GM19193 (cell line): ENCODE results near the gene ARID5B.

Experiments
- POLR2A ChIP-seq: IDR thresholded peaks from 4 replicates; pipeline ENCODE4 v1.6.1; 2011; ENCODE audit not compliant: insufficient read depth, insufficient read length; ENCODE audit errors: extremely low read depth

Gene ARID5B

DNA sequence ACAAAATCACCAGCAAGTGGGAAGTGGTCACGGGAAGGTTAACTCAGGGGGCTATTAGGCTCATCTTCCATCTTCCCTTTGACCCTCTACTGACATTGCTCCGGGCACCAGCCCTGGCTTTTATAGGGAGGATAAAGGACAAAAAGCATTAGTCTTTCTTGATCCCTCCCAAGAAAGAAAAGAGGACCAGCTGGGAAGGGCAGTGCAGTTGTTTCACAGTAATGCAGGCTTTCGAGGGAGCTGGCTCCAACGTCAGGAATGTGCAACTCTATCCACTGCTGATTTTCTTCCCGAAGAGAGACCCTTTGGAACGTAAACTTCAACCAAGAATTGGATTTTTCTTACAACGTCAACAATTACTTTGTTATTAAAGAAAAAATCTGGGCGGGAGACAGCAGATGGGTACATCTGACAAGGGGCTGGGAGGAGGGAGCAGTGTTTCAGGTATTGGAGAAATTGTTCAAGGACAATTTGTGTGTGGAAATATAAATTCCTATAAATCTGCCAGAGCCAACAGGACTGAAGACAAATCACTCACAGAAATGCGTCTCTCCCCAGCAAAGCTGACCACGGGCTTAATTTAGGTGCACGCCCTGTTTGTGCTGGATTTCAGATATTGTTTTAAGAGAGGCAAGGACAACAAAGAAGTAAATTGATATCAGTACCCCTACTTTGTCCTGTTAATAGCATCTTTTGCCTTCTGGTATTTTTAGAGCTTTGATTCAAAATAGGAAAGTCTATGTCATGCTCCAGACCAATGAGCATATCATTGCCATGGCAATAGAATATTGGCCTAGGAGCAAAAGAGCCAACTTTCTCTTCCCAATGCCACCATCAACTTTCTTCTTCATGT lies 23.4 kb upstream of the ARID5B start:
- no peak for TF ChIP-seq POLR2A

DNA sequence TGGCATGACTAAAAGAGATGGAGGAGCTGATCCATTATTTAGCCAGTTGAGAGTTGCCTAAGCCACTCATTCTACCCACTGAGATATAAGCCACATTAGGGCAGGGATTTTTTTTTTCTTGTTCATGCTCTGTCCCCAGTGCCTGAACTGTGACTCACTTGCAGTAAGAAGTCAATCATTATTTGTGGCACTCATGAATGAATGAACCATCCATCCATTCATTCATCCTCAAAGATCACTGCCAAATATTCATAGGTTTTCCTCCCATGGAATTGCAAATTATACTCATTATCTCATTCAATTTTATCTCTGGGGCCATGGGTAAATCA lies 22.8 kb upstream of the ARID5B start:
- no peak for TF ChIP-seq POLR2A

DNA sequence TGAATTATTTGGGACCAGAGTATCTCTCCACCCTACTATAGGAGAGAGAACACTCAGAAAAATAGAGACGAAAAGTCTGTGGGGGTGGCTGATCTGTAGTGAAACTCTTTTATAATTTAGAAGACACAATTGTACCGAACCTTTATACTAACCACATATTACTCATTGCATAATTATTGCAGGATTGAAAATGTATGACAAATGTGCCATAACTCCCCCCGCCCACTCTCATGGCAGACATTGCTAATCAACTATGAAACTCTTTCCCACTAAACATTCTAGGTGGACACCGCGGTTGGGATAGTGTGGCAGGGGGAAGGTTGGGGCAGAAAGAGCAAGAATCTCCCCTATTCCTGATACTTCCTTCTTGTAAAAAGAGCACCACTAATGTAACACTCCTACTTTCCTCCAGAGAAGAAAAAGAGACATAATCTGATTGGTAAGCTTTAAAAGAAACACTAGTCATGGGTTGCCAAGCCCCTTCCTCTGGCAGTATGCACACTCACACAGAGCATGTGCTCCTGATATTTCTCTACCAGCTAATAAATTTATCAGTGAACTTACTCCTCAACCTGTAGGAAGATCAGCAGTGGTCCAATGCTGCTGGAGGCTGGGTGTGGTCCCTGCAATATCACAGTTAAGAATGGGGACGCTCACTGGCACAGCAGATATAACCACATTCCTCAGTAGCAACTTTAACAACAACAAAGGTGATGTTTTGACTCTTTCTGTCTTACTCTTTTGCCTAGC lies 18.7 kb upstream of the ARID5B start:
- no peak for TF ChIP-seq POLR2A

DNA sequence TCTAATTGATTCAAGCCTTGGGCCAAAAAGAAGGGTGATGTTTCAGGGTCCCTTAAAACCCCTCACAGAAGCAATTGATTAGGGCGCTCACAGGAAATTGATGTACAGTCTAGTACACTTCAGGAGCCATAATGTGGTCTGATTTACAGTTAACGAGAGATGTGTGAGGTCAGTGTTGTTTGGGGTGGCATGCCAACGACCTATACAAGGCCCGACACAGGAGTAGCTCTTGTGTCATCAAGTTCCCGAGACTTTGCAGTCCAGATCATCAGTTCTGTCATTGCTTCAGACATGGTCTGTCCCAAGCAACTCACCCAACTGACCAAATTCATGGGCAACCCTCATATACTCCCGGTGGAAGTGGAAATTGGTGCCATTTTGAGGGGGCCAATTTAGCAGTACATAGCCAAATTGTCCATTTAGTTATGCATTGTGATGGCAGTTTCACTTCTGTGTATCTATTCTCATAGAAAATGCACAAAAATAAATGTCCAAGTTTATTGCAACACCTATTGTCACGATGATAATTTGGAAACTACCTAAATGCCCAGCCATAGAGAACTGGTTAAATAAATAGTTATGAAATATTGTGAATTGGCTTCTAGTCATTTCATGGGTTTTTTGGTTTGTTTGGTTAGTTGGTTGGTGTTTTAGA lies 18.0 kb upstream of the ARID5B start:
- TF ChIP-seq POLR2A, result no peak

DNA sequence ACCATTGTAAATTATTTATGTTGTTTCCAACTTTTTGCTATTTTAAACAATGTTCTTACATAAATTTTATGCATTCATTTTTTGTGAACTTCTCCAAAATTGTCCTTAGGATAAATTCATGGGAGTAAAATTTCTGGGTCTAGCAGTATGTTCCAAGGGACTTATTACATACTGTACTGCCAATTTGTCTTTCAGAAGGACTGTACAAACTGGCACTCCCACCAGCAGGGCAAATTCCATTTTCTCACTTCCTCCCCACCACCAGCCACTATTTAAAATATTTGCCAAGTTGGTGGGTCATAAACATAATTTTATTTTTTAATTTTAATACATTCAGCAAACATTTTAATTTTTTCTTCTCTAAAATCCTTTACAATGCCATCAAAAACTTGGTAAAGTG lies 13.7 kb upstream of the ARID5B start:
- TF ChIP-seq POLR2A, result no peak

DNA sequence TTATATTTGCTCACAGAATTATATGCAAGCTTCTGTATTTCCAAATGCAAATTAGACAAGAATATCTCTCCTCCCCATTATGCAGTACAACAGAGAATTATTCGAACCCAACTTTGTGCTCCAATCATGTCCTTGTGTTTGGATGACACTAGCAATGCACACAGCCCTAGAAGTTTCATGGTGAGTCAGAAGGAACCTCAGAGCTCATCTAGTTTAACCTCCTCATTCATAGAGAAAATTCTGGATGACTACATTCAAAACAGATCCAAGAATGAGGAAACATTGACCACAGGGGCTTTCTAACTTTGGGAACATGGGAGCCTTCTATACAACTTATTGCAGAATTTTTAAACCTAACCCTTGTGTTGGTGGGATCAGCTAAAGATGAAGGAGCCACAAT lies 12.8 kb upstream of the ARID5B start:
- TF ChIP-seq POLR2A, result no peak

DNA sequence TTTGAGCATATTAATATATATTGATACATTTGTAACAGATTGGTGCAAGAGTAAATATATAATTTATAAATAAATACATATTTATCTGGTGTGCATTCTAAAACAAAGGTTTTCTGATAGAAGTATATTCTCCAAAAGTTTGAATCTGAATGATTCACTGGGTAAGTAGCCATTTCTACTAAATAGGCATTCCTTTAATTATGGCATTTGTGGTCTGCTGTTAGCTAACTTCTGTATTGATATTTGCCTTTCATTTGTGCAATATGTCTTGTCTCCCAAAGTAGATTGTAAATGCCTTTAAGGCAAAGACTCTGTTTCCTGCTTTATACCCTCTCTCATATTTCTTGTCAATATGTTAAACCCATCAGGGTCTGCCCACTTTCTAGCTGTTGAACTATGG lies 11.1 kb upstream of the ARID5B start:
- no peak for TF ChIP-seq POLR2A

DNA sequence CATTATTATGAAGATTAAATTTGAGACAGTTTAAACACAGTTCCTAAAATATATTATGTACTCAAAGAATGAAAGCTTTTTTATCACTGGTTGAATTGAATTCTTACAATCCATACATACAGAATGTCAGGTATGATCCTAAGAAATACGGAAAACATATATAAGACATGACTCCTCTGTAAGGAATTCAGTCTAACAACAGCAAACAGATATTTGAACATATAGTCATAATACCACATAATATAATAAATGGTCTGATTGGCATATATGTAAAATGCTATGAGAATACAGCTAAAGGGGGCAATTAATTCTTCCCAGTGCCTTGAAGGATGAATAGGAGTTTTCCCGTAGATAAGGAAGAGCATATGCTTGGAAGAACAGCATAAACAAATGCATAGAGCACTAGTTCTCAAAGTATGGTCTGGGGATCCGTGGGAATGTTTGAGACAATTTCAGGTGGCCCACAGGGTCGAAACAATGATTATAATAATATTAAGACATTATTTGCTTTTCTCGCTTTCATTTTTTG lies 10.6 kb upstream of the ARID5B start:
- TF ChIP-seq POLR2A, result no peak

DNA sequence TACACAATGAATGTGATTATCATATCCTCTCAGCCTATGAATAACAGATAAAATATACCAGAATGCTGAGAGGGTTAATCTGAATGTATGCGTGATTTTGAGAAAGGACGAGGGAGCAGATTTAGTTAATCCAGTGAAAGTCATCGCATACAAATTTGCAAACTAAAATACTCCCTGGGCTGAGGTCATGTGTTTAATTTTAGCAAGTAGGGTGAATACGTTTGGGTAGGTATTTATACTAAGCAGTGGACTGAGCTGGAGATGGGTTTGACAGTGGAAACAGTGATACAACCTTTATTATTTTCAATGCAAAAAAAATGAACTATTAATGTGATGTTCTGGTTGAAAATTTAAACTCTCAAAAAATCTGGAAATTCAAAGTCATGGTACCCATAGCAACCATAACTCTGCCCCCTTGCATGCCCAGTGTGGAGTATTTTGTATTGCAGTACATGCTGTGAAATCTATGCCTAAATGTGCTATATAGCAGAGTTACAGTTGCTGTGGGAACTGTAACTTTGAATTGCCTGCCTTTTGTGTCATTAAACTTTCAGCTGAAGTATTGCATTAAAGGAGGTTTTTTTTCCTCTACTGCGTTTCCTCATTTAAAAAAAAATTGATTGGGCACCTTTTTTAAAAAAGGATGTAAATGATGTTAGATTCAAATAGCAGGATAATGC lies 9.5 kb upstream of the ARID5B start:
- no peak for TF ChIP-seq POLR2A

DNA sequence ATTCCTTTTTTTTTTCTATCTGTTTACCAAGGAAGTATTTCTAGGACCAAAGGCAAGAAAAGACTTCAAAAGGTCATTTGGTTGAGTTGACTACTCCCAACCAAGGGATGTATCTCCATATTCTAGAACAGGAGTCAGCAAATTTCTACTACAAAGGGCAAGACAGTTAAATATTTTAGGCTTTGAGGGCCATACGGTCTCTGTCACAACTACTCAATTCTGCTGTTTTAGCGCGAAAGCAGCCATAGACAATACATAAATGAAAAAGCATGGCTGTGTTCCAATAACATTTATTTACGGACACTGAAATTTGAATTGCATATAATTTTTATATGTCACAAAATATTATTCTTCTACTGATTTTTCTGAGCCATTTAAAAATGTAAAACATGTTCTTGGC lies 8.5 kb upstream of the ARID5B start:
- no peak for TF ChIP-seq POLR2A

DNA sequence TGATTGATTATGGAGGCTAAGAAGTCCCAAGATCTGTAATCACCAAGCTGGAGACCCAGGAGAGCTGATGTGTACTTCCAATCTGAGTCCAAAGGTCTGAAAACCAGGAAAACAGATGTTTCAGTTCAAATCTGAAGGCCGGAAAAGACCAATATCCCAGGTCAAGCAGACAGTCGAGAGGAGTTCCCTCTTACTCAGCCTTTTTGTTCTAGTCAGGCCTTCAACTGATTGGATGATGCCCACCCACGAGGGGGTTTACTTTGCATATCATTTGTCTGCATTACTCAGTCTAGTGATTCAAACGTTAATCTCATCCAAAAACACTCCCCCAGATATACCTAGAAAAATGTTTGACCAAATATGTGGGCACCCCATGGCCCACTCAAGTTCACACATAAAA lies 7.4 kb upstream of the ARID5B start:
- no peak for TF ChIP-seq POLR2A

DNA sequence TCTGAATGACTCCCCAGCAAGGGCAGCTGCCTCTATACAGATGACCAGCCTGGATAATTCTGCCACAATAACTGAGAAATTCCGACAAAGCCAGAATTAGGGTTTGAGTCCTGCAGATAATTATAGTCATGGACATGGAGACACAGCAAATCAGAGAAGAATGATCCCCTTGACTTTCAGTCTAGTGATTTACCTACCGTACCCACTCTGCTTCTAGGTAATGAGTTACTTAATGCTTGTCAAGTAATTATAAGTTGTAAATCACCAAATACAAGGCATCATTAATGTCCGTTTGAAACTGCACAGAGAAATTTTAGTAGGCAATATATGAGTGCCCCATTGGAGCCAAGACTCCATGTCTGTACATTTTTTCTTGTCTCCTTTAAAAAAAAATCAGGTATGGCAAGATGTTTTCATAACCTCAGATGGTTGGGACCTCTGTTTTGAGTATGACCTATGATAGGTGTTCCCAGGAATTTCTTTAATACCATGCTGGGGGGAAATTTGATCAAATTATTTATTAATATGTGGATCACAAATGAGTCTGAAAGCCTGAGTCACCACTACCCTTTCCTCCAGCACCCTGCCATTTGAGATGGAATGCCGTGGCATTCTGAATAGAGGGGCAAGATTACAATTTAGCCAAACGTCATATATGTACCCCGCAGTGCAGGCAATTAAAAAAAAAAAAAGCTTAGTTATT lies 5.5 kb upstream of the ARID5B start:
- TF ChIP-seq POLR2A, result no peak

DNA sequence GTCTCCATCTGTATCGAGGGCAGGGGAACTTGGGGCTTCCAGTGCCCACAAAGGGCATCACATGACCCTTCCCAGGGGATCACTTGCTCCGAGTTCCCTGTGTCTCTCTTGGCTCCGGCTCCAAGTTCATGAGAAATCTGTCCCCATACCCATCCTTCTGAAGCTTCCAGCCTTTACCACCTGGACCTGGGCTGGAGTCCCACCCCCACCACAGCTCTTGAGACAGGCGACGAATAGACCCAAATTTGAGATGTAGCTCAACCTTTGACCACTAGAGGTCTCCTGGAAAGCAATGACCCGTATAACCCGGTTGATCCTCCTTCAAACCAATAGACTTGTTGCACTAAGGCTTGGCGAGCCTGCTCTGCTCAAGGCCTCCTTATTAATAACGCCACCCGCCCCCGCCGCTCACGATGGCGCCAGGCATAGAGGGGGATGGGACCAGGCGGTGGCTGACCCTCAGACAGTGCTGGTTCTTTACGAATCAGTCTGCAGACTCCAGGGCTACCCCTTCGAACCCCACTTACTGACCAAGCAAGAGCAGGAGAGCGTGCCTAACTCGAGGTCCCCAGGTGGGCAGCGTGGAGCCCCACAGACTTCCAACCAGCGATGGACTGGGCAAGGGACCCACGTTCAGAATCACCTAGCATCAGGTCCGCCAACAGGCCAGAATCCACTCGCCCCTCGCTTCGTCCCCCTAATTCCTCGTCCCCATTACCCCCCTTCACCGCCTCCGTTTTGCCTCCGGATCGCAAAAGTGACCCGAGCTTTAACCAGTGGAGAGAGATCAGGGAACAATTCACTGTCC lies 4.4 kb upstream of the ARID5B start:
- TF ChIP-seq POLR2A, result peak; percentile 43

DNA sequence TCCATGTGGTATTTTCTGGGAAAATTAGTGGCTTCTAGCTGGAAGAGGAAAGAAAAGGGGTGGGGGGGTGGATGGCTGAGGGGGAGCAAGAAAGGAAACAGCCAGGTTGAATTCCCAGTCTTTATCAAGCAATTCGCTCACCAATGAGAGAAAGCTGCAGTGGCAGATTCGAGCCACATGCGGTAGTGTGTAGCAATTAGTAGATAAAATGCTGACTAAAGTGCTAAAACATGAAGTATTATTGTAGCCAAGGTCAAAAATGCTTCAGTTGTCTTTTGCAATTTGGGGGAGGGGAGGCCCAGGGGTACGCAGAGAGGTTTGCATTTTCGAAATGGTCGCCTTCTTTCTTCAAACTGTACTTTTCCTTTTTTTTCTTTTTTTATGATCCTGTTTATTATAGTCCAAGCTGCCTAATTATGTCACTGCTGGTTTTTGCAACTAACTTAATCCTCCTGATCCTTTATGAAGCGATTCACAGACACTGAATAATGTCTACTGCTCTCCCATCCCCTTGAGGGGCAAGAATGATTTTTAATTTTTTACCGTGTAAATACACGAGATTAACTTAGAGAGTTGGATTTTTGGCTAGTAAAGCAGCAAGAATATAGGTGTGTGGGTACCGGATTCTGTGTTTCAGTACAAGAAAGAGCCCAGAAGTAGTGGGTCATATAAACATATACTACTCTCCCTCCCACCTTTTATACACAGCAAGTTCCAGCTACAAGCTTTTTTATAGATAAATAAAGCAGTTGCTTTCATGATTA lies 3.6 kb upstream of the ARID5B start:
- TF ChIP-seq POLR2A, result no peak

DNA sequence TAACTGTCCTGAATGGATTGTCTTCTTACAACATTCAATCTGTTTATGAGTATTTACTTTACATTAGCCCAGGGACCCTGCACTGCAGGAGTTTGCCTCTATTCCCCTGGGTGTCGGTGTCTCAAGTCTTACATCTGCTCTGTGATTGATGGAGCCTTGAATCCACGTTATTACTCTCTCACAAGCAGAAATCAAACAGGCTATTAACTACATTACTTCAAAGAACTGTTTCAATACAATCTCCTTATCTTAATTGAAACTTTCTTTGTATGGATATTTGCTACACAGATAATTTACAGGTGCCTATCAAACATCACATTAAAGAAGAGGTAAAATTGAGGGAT lies 3.1 kb upstream of the ARID5B start:
- TF ChIP-seq POLR2A, result no peak
